HepG2 (cell line): ENCODE results near the gene CST3. TPM values are rescaled to one million over a fixed set of nuclear protein-coding genes. Genes with fewer than 3 reads are reported as not detected.

Experiments
- HCFC1 ChIP-seq: fragments of 150-350 bp; IDR thresholded peaks from 2 replicates; pipeline ENCODE4 v1.6.1; 2014; ENCODE audit warnings: low read depth, low read length
- HNF1A ChIP-seq, 2 experiments: sonication (generic) in 1 of 2; formaldehyde crosslinking in 1 of 2; IDR thresholded peaks; 2 replicates each; pipeline versions ENCODE4 v1.4.0 to v1.6.1; 2016 to 2020; ENCODE audit warnings: borderline replicate concordance in 1 of 2, low read depth in 1 of 2, mild to moderate bottlenecking in 1 of 2, missing genetic modification reagents in 1 of 2
- NR1H2 ChIP-seq: sonication (generic); formaldehyde crosslinking; IDR thresholded peaks from 2 replicates; pipeline ENCODE4 v1.8.1; 2022; ENCODE audit warnings: low read depth, missing genetic modification reagents, borderline replicate concordance
- PREB ChIP-seq: sonication (generic); formaldehyde crosslinking; IDR thresholded peaks from 2 replicates; pipeline ENCODE4 v1.4.0; 2020; ENCODE audit warnings: missing genetic modification reagents
- ZFP36 ChIP-seq: fragments of 150-350 bp; IDR thresholded peaks from 2 replicates; pipeline ENCODE4 v1.6.1; 2018; ENCODE audit warnings: borderline replicate concordance, low read length, low read depth; ENCODE audit not compliant: partially characterized antibody
- ZFY ChIP-seq: sonication (generic); formaldehyde crosslinking; IDR thresholded peaks from 2 replicates; pipeline ENCODE4 v1.4.0; 2020; ENCODE audit warnings: missing genetic modification reagents
- ZNF260 ChIP-seq: sonication (generic); formaldehyde crosslinking; IDR thresholded peaks from 2 replicates; pipeline ENCODE4 v1.4.0; 2020; ENCODE audit warnings: missing genetic modification reagents, low read depth, mild to moderate bottlenecking, borderline replicate concordance
- ZNF281 ChIP-seq: sonication (generic); formaldehyde crosslinking; IDR thresholded peaks from 2 replicates; pipeline ENCODE4 v1.4.0; 2020; ENCODE audit warnings: missing genetic modification reagents, borderline replicate concordance
- ZNF292 ChIP-seq: sonication (generic); formaldehyde crosslinking; IDR thresholded peaks from 2 replicates; pipeline ENCODE4 v1.8.1; 2022; ENCODE audit warnings: mild to moderate bottlenecking, low read depth, missing genetic modification reagents, borderline replicate concordance
- ZNF432 ChIP-seq: sonication (generic); formaldehyde crosslinking; IDR thresholded peaks from 2 replicates; pipeline ENCODE4 v1.5.0; 2020; ENCODE audit warnings: missing genetic modification reagents, mild to moderate bottlenecking, borderline replicate concordance
- ZNF567 ChIP-seq: sonication (generic); formaldehyde crosslinking; IDR thresholded peaks from 2 replicates; pipeline ENCODE4 v1.8.1; 2023; ENCODE audit warnings: mild to moderate bottlenecking, missing genetic modification reagents, borderline replicate concordance
- ZNF614 ChIP-seq: IDR thresholded peaks from 2 replicates; pipeline ENCODE4 v1.6.1; 2018; ENCODE audit warnings: missing biosample characterization, missing genetic modification reagents, inconsistent platforms, borderline replicate concordance
- ZNF678 ChIP-seq: sonication (generic); formaldehyde crosslinking; IDR thresholded peaks from 2 replicates; pipeline ENCODE4 v1.4.0; 2020; ENCODE audit warnings: mild to moderate bottlenecking, missing genetic modification reagents
- ZNF709 ChIP-seq: sonication (generic); formaldehyde crosslinking; IDR thresholded peaks from 2 replicates; pipeline ENCODE4 v1.5.0; 2020; ENCODE audit warnings: mild to moderate bottlenecking, missing genetic modification reagents
- polyA plus RNA-seq, 8 experiments: library from polyadenylated mRNA; depleted of rRNA in 3 of 8; stranded (reverse) in 7 of 8; unstranded in 1 of 8; fragments of >200 nt; fragmentation: Illumina TruSeq in 4 of 8; extraction: Trizol in 4 of 8; gene quantifications; 2 replicates each; pipeline versions ENCODE4 v1.2.1 to v1.2.3, GENCODE V29; 2011 to 2016; ENCODE audit warnings: low read depth in 4 of 8, missing spikeins in 1 of 8, mixed read lengths in 1 of 8; ENCODE audit not compliant: insufficient read depth in 1 of 8
- total RNA-seq, 5 experiments: library from RNA; depleted of rRNA; stranded (reverse); fragments of >200 nt; fragmentation: Illumina TruSeq; extraction: Trizol; gene quantifications; 2 replicates each; pipeline ENCODE4 v1.2.3, GENCODE V29; 2016; ENCODE audit warnings: low read depth in 1 of 5
- TF ChIP-seq, protein P1 (sequence below): sonication (generic); formaldehyde crosslinking; IDR thresholded peaks from 2 replicates; pipeline ENCODE4 v1.5.0; 2020; ENCODE audit warnings: missing genetic modification reagents, mild to moderate bottlenecking, borderline replicate concordance

The CST3 gene
- total and polyA plus RNA-seq, 2 of the 13 experiments (the other 11 are each of a cell fraction or from before 2014, with no cell fraction given), result 690 to 1,005 TPM

GRCh38 chr20:23586735-23587525 is 50.8 kb downstream of the CST3 start (continued):
- 0 out of 2 replicates have a peak, but pooled peaks have one; percentile 24 for TF ChIP-seq ZNF709 (CRISPR knock-in tag)
- TF ChIP-seq ZNF432 (CRISPR knock-in tag), result no peak
- no peak for TF ChIP-seq ZFP36
- TF ChIP-seq ZFY, result no peak; the same call in 1 of the 2 replicates
- no peak for TF ChIP-seq ZNF260 (CRISPR knock-in tag)
- no peak; the same call in 1 of the 2 replicates for TF ChIP-seq ZNF281 (CRISPR knock-in tag)
- TF ChIP-seq ZNF292 (CRISPR knock-in tag), result peak; percentile 52; the same call in 1 of the 2 replicates
- TF ChIP-seq, protein P1, sequence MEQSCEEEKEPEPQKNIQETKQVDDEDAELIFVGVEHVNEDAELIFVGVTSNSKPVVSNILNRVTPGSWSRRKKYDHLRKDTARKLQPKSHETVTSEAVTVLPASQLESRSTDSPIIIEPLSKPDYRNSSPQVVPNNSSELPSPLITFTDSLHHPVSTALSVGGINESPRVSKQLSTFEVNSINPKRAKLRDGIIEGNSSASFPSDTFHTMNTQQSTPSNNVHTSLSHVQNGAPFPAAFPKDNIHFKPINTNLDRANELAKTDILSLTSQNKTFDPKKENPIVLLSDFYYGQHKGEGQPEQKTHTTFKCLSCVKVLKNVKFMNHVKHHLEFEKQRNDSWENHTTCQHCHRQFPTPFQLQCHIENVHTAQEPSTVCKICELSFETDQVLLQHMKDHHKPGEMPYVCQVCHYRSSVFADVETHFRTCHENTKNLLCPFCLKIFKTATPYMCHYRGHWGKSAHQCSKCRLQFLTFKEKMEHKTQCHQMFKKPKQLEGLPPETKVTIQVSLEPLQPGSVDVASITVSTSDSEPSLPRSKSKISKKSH (CRISPR knock-in tag), result no peak
- no peak for TF ChIP-seq PREB (CRISPR knock-in tag)
- no peak for TF ChIP-seq ZNF614
- no peak; the same call in 1 of the 2 replicates for TF ChIP-seq ZNF567 (CRISPR knock-in tag)
- 0 out of 2 replicates have a peak, but pooled peaks have one; percentile 53 for TF ChIP-seq ZNF678
- TF ChIP-seq HCFC1, result no peak
- no peak for TF ChIP-seq HNF1A (IDR thresholded peaks at IDR 0.05; ENCODE audit: low read depth)
- peak; percentile 69; the same call in 1 of the 2 replicates for TF ChIP-seq HNF1A (CRISPR knock-in tag; IDR thresholded peaks at IDR 0.05; ENCODE audit: borderline replicate concordance)
- TF ChIP-seq NR1H2, result no peak; the same call in 1 of the 2 replicates
